Natural killer cell (primary cell): ENCODE measurements around the gene VANGL1. TPM values are rescaled to one million over a fixed set of nuclear protein-coding genes. Genes with fewer than 3 reads are reported as not detected.

Experiments used
- ATAC-seq, 3 donors: fragments of 150-1000 bp in 2 of 3; fragments of 200-7000 bp in 1 of 3; cut with Tn5 transposase; 1 replicate in 1 of 3; 2 replicates in 2 of 3; pipeline ENCODE4 v1.10.0; 2021; ENCODE audit warnings: mild to moderate bottlenecking in 2 of 3, moderate library complexity in 2 of 3
- DNase-seq, 2 donors: peaks; one replicate each; pipeline versions ENCODE4 v3.0.0 to v3.0.0-alpha.2; 2013 to 2021; ENCODE audit warnings: mixed read lengths in 1 of 2
- H3K27ac ChIP-seq: one replicate; pipeline ENCODE4 v1.5.1; 2013; ENCODE audit warnings: mild to moderate bottlenecking, low read length
- H3K27me3 ChIP-seq: one replicate; pipeline ENCODE4 v1.6.1; 2013; ENCODE audit warnings: low read length; ENCODE audit not compliant: control insufficient read depth, insufficient read depth
- H3K36me3 ChIP-seq: one replicate; pipeline ENCODE4 v1.6.1; 2013; ENCODE audit warnings: low read length; ENCODE audit not compliant: control insufficient read depth, insufficient read depth
- H3K4me1 ChIP-seq: one replicate; pipeline ENCODE4 v1.6.1; 2013; ENCODE audit warnings: low read length; ENCODE audit not compliant: control insufficient read depth, insufficient read depth
- H3K4me3 ChIP-seq: one replicate; pipeline ENCODE4 v1.5.1; 2013; ENCODE audit warnings: low read length
- H3K9me3 ChIP-seq: one replicate; pipeline ENCODE4 v1.6.1; 2013; ENCODE audit warnings: low read length; ENCODE audit not compliant: control insufficient read depth, insufficient read depth
- H3K27ac Mint-ChIP-seq, 2 donors: one replicate each; pipeline ENCODE4 v1.8.0; 2022; ENCODE audit warnings: mild to moderate bottlenecking in 2 of 2, mixed read lengths in 2 of 2, moderate library complexity in 1 of 2
- H3K27me3 Mint-ChIP-seq, 2 donors: one replicate each; pipeline ENCODE4 v1.8.0; 2022; ENCODE audit warnings: low read depth in 2 of 2, mixed read lengths in 2 of 2
- H3K36me3 Mint-ChIP-seq: one replicate; pipeline ENCODE4 v1.8.0; 2022; ENCODE audit warnings: mixed read lengths
- H3K4me1 Mint-ChIP-seq, 2 donors: one replicate each; pipeline ENCODE4 v1.8.0; 2022; ENCODE audit warnings: mixed read lengths in 2 of 2
- H3K4me3 Mint-ChIP-seq: one replicate; pipeline ENCODE4 v1.8.0; 2022; ENCODE audit warnings: mild to moderate bottlenecking, moderate library complexity, mixed read lengths
- H3K9me3 Mint-ChIP-seq, 2 donors: one replicate each; pipeline ENCODE4 v1.8.0; 2022; ENCODE audit warnings: mixed read lengths in 2 of 2
- WGBS: methylation state at CpG from one replicate; pipeline ENCODE4 v1.1.7; 2013; ENCODE audit warnings: missing lambda C conversion rate; ENCODE audit not compliant: insufficient coverage; 5-methylcytosine and 5-hydroxymethylcytosine counted together
- intact Hi-C: fragments of 100-400 bp; cut with micrococcal nuclease; formaldehyde crosslinking; loops from one replicate; pipeline ENCODE4 v1.14.2; 2022
- total RNA-seq, 4 donors: library from RNA; stranded (reverse); fragments of 120-200 nt in 1 of 4; gene quantifications; one replicate each; pipeline versions ENCODE4 v1.2.3 to v1.2.4, GENCODE V29; 2013 to 2022
- TF ChIP-seq, protein P1 (sequence below): fragments of 200-600 bp; IDR thresholded peaks from one replicate; pipeline ENCODE4 v1.8.0; 2022; ENCODE audit warnings: antibody characterized with exemption

VANGL1 gene
- total RNA-seq, 3 donors from 2014 or later (not counting 1 experiment from before 2014, with no cell fraction given) = 6.4 to 14.8 (median 10.3) TPM

- Mint-ChIP-seq H3K27ac (no peak overlapping the region), H3K36me3 (no peaks in the 10 kb centered on the region), H3K9me3 (no peaks in the 10 kb centered on the region), H3K27me3 (no peaks in the 10 kb centered on the region), H3K4me3 (no peak overlapping the region), H3K4me1 (no peaks in the 10 kb centered on the region)
- TF ChIP-seq, protein P1, sequence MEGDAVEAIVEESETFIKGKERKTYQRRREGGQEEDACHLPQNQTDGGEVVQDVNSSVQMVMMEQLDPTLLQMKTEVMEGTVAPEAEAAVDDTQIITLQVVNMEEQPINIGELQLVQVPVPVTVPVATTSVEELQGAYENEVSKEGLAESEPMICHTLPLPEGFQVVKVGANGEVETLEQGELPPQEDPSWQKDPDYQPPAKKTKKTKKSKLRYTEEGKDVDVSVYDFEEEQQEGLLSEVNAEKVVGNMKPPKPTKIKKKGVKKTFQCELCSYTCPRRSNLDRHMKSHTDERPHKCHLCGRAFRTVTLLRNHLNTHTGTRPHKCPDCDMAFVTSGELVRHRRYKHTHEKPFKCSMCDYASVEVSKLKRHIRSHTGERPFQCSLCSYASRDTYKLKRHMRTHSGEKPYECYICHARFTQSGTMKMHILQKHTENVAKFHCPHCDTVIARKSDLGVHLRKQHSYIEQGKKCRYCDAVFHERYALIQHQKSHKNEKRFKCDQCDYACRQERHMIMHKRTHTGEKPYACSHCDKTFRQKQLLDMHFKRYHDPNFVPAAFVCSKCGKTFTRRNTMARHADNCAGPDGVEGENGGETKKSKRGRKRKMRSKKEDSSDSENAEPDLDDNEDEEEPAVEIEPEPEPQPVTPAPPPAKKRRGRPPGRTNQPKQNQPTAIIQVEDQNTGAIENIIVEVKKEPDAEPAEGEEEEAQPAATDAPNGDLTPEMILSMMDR = no peak
- no peaks in the 10 kb centered on the region for H3K4me1 ChIP-seq
- H3K27me3 ChIP-seq = no peaks in the 10 kb centered on the region
- WGBS = 92% methylated on average over 7 of the region's 7 CpGs
- DNase-seq (no peak), ATAC-seq (no peak)
- H3K27ac ChIP-seq = no peak overlapping the region
- no peaks in the 10 kb centered on the region for H3K9me3 ChIP-seq
- intact Hi-C loops = no loop called here
- no peaks in the 10 kb centered on the region for H3K36me3 ChIP-seq
- H3K4me3 ChIP-seq = no peak overlapping the region
Observed at GRCh38 chr1:115719285-115719684, 77.5 kb downstream of the VANGL1 start.

GRCh38 chr1:115722221-115722620 is 80.5 kb downstream of the VANGL1 start:
- Mint-ChIP-seq H3K9me3 (no peaks in the 10 kb centered on the region), H3K4me1 (no peaks in the 10 kb centered on the region), H3K36me3 (no peaks in the 10 kb centered on the region), H3K4me3 (no peak overlapping the region), H3K27ac (no peak overlapping the region), H3K27me3 (no peaks in the 10 kb centered on the region)
- no peak overlapping the region for H3K27ac ChIP-seq
- intact Hi-C loops = no loop called here
- no CpG with 5 or more reads among the region's 1 CpG for WGBS
- H3K4me3 ChIP-seq = no peak overlapping the region
- H3K36me3 ChIP-seq = no peaks in the 10 kb centered on the region
- ATAC-seq = no peak
- H3K4me1 ChIP-seq = no peaks in the 10 kb centered on the region
- TF ChIP-seq, protein P1 = no peak
- no peak for DNase-seq
- no peaks in the 10 kb centered on the region for H3K9me3 ChIP-seq
- H3K27me3 ChIP-seq = no peaks in the 10 kb centered on the region

- H3K4me1 Mint-ChIP-seq = no peaks in the 10 kb centered on the region
- Histone ChIP-seq H3K9me3 (no peaks in the 10 kb centered on the region), H3K4me1 (no peaks in the 10 kb centered on the region), H3K27ac (no peak overlapping the region), H3K36me3 (no peaks in the 10 kb centered on the region), H3K27me3 (no peaks in the 10 kb centered on the region), H3K4me3 (no peak overlapping the region)
- intact Hi-C loops = no loop called here
- no peaks in the 10 kb centered on the region for H3K9me3 Mint-ChIP-seq
- no peak overlapping the region for H3K4me3 Mint-ChIP-seq
- WGBS = 86% methylated on average over 5 of the region's 5 CpGs
- ATAC-seq (no peak), DNase-seq (no peak)
- H3K36me3 Mint-ChIP-seq = no peaks in the 10 kb centered on the region
- no peak overlapping the region for H3K27ac Mint-ChIP-seq
- TF ChIP-seq, protein P1 = no peak
- peaks cover 3 to 7% of the 10 kb centered on the region in 2 donors for H3K27me3 Mint-ChIP-seq
Observed at GRCh38 chr1:115723756-115724155, 82.0 kb downstream of the VANGL1 start.

GRCh38 chr1:115725600-115725999 is 83.8 kb downstream of the VANGL1 start:
- intact Hi-C loops = no loop called here
- no peaks in the 10 kb centered on the region for H3K4me1 ChIP-seq

More at GRCh38 chr1:115725600-115725999, 83.8 kb downstream of the VANGL1 start:
- Histone ChIP-seq H3K36me3 (no peaks in the 10 kb centered on the region), H3K4me3 (no peak overlapping the region), H3K9me3 (no peaks in the 10 kb centered on the region), H3K27ac (no peak overlapping the region), H3K27me3 (no peaks in the 10 kb centered on the region)
- 74% methylated on average over 2 of the region's 2 CpGs for WGBS
- H3K27ac Mint-ChIP-seq = no peak overlapping the region
- H3K9me3 Mint-ChIP-seq = no peaks in the 10 kb centered on the region
- no peak overlapping the region for H3K4me3 Mint-ChIP-seq
- H3K4me1 Mint-ChIP-seq = no peaks in the 10 kb centered on the region
- no peak for ATAC-seq
- H3K36me3 Mint-ChIP-seq = no peaks in the 10 kb centered on the region
- peaks cover 3 to 7% of the 10 kb centered on the region in 2 donors for H3K27me3 Mint-ChIP-seq
- DNase-seq = no peak
- TF ChIP-seq, protein P1 = no peak
